Colonic mucosa (tissue), 4 donors: ENCODE data around the gene CCSER1. TPM values are rescaled to one million over a fixed set of nuclear protein-coding genes. Genes with fewer than 3 reads are reported as not detected.

Experiments
- DNase-seq: peaks from one replicate; pipeline ENCODE4 v3.0.0-alpha.2; 2020
- H3K27ac ChIP-seq: fragments of 200-600 bp; one replicate; pipeline ENCODE4 v1.8.0; 2021
- H3K27me3 ChIP-seq: fragments of 200-600 bp; one replicate; pipeline ENCODE4 v1.8.0; 2021
- H3K36me3 ChIP-seq: fragments of 200-600 bp; one replicate; pipeline ENCODE4 v1.8.0; 2021
- H3K4me1 ChIP-seq: fragments of 200-600 bp; one replicate; pipeline ENCODE4 v1.8.0; 2021; ENCODE audit warnings: mild to moderate bottlenecking
- H3K4me3 ChIP-seq: fragments of 200-600 bp; one replicate; pipeline ENCODE4 v1.8.0; 2021
- H3K9ac ChIP-seq, 2 donors: one replicate each; pipeline ENCODE4 v1.7.0; 2013; ENCODE audit warnings: control low read depth in 2 of 2, low read depth in 2 of 2, low read length in 2 of 2
- H3K9me3 ChIP-seq: fragments of 200-600 bp; one replicate; pipeline ENCODE4 v1.8.0; 2021
- intact Hi-C: fragments of 100-400 bp; cut with DNase I; formaldehyde crosslinking; loops from one replicate; pipeline ENCODE4 v1.14.1; 2022
- total RNA-seq, 2 donors: library from RNA; stranded (reverse); fragmentation: NEBNext Ultra II Directional in 1 of 2; extraction: Animal tissue kit (Norgen Biotek cat#: 25700) in 1 of 2; gene quantifications; one replicate each; pipeline ENCODE4 v1.2.1, GENCODE V29; 2021
- TF ChIP-seq, protein P1 (sequence below): fragments of 200-600 bp; IDR thresholded peaks from one replicate; pipeline ENCODE4 v1.8.0; 2022; ENCODE audit warnings: antibody characterized with exemption, mild to moderate bottlenecking
- donor health status: healthy.
- donor health status: DM: no; HTN: no; CAD: no.
- donor health status: DM: no; HTN: no; CAD: no.

CCSER1 gene
- total RNA-seq, 2 donors from 2014 or later = 11.2 to 13.4 TPM

DNA sequence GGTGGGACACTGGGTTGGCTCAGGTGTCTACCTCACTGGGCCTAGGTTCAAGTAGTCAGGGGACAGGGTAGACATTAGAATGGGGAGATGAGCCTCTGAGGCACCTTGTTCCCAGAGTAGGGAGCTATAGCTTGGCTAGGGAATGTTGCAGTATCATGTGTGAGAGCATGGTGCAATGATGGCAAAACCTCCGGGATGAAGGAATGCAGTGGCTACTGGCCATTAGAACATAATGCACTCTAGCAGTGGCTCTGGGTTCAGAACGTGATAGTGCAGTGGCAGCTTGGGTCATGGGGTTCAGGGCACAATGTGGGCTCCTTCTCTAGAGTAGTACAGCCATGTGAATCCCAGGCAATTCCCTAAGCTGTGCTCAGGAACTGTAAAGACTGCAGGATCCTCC is 471.5 kb downstream of the CCSER1 start:
- no peak for DNase-seq
- no peak overlapping the region for H3K4me3 ChIP-seq
- intact Hi-C loops = no loop called here

DNA sequence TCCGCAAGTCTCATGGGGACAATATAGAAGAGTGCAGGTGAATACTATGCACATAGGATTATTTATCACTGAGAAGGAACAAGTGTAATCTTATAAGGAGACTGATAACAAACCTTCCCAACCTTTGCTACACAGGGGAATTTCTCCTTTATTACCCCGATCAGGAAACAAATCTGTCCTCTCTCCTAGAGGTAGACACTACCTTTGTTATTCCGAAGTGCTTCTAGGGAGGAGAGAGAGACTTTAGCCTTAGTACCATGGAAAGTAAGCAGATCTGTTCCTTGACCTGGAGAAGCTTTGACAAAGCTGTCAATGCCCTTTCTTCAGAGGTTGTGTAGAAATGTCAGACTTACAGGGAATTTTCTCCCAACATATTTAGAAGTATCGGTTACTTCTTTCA is 475.5 kb downstream of the CCSER1 start:
- Histone ChIP-seq H3K36me3 (no peaks in the 10 kb centered on the region), H3K27ac (no peak overlapping the region), H3K9me3 (no peaks in the 10 kb centered on the region), H3K4me3 (no peak overlapping the region), H3K27me3 (no peaks in the 10 kb centered on the region), H3K9ac (no peak overlapping the region), H3K4me1 (no peaks in the 10 kb centered on the region)
- intact Hi-C loops = no loop called here
- TF ChIP-seq, protein P1, sequence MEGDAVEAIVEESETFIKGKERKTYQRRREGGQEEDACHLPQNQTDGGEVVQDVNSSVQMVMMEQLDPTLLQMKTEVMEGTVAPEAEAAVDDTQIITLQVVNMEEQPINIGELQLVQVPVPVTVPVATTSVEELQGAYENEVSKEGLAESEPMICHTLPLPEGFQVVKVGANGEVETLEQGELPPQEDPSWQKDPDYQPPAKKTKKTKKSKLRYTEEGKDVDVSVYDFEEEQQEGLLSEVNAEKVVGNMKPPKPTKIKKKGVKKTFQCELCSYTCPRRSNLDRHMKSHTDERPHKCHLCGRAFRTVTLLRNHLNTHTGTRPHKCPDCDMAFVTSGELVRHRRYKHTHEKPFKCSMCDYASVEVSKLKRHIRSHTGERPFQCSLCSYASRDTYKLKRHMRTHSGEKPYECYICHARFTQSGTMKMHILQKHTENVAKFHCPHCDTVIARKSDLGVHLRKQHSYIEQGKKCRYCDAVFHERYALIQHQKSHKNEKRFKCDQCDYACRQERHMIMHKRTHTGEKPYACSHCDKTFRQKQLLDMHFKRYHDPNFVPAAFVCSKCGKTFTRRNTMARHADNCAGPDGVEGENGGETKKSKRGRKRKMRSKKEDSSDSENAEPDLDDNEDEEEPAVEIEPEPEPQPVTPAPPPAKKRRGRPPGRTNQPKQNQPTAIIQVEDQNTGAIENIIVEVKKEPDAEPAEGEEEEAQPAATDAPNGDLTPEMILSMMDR = no peak
- DNase-seq = no peak

More for the DNA sequence above, 471.5 kb downstream of the CCSER1 start:
- Histone ChIP-seq H3K4me1 (no peaks in the 10 kb centered on the region), H3K9me3 (no peaks in the 10 kb centered on the region), H3K36me3 (no peaks in the 10 kb centered on the region), H3K27me3 (no peaks in the 10 kb centered on the region), H3K27ac (no peak overlapping the region), H3K9ac (no peak overlapping the region)
- TF ChIP-seq, protein P1 = no peak

DNA sequence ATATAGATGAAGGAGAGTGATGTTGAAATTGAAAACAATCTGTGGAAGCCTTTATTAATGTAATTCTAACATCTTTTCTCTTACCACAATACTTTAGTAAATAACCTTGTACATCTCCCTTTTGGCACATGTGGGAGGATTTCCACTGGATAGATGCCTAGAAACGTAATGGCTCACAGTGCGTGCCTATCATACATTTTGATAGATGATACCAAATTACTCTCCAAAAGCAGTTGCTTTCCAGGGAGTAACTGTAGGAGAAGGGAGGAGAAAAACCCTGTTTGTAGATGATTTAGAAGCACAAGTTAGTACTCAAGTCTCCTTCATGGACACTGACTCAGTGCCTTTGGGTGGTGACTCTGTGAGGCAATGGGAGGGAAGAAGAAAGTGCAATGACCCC is 476.3 kb downstream of the CCSER1 start:
- H3K4me3 ChIP-seq = no peak overlapping the region
- H3K27ac ChIP-seq = no peak overlapping the region
- intact Hi-C loops = no loop called here
- TF ChIP-seq, protein P1 = no peak
- no peak overlapping the region for H3K9ac ChIP-seq
- H3K27me3 ChIP-seq = no peaks in the 10 kb centered on the region
- no peaks in the 10 kb centered on the region for H3K9me3 ChIP-seq
- DNase-seq = no peak
- no peaks in the 10 kb centered on the region for H3K4me1 ChIP-seq
- no peaks in the 10 kb centered on the region for H3K36me3 ChIP-seq

DNA sequence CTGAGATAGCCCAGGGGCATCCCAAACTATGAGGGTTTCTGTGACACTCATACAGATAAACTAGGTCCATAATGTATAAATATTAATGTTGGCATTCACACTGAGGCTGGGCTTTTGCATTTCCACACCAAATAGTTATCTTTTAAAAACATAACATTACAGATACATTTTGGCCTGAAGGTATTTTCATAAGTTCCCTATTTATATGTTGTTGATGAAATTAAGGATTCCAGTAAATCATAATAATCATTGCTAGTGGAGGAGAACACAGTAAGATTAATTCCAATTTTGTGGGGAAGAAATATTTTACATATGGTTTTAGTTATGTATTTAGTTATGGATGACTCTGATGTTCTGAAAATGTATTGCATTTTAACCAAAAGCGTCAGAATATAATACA is 479.6 kb downstream of the CCSER1 start:
- TF ChIP-seq, protein P1 = no peak
- H3K36me3 ChIP-seq = no peaks in the 10 kb centered on the region
- H3K27me3 ChIP-seq = no peaks in the 10 kb centered on the region
- H3K27ac ChIP-seq = no peak overlapping the region
- no peaks in the 10 kb centered on the region for H3K4me1 ChIP-seq
- H3K4me3 ChIP-seq = no peak overlapping the region
- intact Hi-C loops = no loop called here
- H3K9ac ChIP-seq = no peak overlapping the region
- DNase-seq = no peak
- no peaks in the 10 kb centered on the region for H3K9me3 ChIP-seq

DNA sequence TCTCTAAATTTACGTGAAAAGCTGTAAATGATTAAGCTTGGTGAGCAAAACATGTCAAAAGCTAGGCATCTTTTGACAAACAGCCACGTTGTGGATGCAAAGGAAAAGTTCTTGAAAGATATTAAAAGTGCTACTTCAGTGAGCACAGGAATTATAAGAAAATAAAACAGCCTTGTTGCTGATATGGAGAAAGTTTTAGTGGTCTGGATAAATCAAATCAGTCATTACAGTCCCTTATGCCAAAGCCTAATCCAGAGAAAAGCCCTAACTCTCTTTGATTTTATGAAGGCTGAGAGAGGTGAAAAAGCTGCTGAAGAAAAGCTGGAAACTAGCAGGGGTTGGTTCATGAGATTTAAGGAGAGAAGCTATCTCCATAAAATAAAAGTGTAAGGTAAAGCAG is 487.2 kb downstream of the CCSER1 start:
- H3K36me3 ChIP-seq = no peaks in the 10 kb centered on the region
- H3K4me1 ChIP-seq = no peaks in the 10 kb centered on the region
- no peak overlapping the region for H3K27ac ChIP-seq
- H3K27me3 ChIP-seq = no peaks in the 10 kb centered on the region
- TF ChIP-seq, protein P1 = no peak
- DNase-seq = no peak
- no peak overlapping the region for H3K4me3 ChIP-seq
- H3K9me3 ChIP-seq = no peaks in the 10 kb centered on the region
- H3K9ac ChIP-seq = no peak overlapping the region
- intact Hi-C loops = no loop called here

DNA sequence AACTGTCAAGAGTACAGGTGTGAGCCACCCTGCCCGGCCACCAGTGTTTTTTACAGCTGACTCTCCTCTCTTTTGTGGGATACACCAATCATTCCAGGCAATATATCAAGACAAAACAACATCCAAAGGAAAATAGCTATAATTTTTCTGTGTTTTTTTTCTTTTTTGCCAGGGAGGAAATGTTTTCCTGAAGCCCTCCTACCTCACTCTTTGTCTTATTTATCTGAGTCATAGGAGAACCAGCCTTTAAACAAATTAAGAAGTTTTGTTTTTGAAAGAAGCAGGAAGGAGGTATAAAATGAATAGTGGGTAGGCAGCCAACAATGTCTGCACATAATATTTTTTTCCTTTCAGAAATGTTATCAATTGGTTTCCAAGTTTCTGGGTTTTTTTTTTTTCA is 493.9 kb downstream of the CCSER1 start:
- Histone ChIP-seq H3K9ac (no peak overlapping the region), H3K36me3 (no peaks in the 10 kb centered on the region), H3K27ac (no peak overlapping the region), H3K4me3 (no peak overlapping the region), H3K4me1 (no peaks in the 10 kb centered on the region), H3K27me3 (no peaks in the 10 kb centered on the region), H3K9me3 (no peaks in the 10 kb centered on the region)
- intact Hi-C loops = no loop called here
- DNase-seq = no peak
- TF ChIP-seq, protein P1 = no peak
